HG02981 (cell line): Measurements from ENCODE around the gene KCNJ15.
A peak's percentile ranks its signal among the peaks of the same experiment; 100 is the strongest.
"Not testable (repeated sequence)": the region's sequence is repeated elsewhere in the genome, so short reads cannot be mapped to it uniquely, and the experiment has no call there.

Experiments used
- ATAC-seq: cut with Tn5 transposase; IDR thresholded peaks from one replicate; pipeline ENCODE4 v1.9.1; 2021; ENCODE audit warnings: mild to moderate bottlenecking, moderate library complexity; ENCODE audit not compliant: unreplicated experiment

Gene KCNJ15

GRCh38 chr21:38256599-38257302 is at the start of gene KCNJ15:
Gene KCNJ15, plus strand, starts transcription at chr21:38256991. Its CDS starts 42,271 bp downstream, at chr21:38299262.
- no peak for ATAC-seq

GRCh38 chr21:38208118-38208517 is 48.7 kb upstream of the KCNJ15 start:
- ATAC-seq: no peak

- ATAC-seq: no peak
Measured at GRCh38 chr21:38211321-38211720, 45.5 kb upstream of the KCNJ15 start.

- ATAC-seq: no peak
Measured at GRCh38 chr21:38212706-38213105, 44.1 kb upstream of the KCNJ15 start.

- ATAC-seq: no peak
Measured at GRCh38 chr21:38219049-38219628, 37.7 kb upstream of the KCNJ15 start.

- ATAC-seq: no peak
Measured at GRCh38 chr21:38220270-38220737, 36.5 kb upstream of the KCNJ15 start.

- peak; percentile 84 for ATAC-seq
Measured at GRCh38 chr21:38221594-38221993, 35.2 kb upstream of the KCNJ15 start.

GRCh38 chr21:38223893-38224540 is 32.8 kb upstream of the KCNJ15 start:
- no peak for ATAC-seq

GRCh38 chr21:38227401-38227800 is 29.4 kb upstream of the KCNJ15 start:
- no peak for ATAC-seq

- ATAC-seq: no peak
Measured at GRCh38 chr21:38228115-38228514, 28.7 kb upstream of the KCNJ15 start.

GRCh38 chr21:38228537-38228936 is 28.3 kb upstream of the KCNJ15 start:
- no peak for ATAC-seq

GRCh38 chr21:38229260-38229877 is 27.4 kb upstream of the KCNJ15 start:
- no peak for ATAC-seq

GRCh38 chr21:38234395-38235142 is 22.2 kb upstream of the KCNJ15 start:
- no peak for ATAC-seq

- not testable (repeated sequence) for ATAC-seq
Measured at GRCh38 chr21:38235251-38235650, 21.5 kb upstream of the KCNJ15 start.

- no peak for ATAC-seq
Measured at GRCh38 chr21:38236232-38236631, 20.6 kb upstream of the KCNJ15 start.

GRCh38 chr21:38239672-38240071 is 17.1 kb upstream of the KCNJ15 start:
- no peak for ATAC-seq

- ATAC-seq: no peak
Measured at GRCh38 chr21:38240129-38240528, 16.7 kb upstream of the KCNJ15 start.

GRCh38 chr21:38241029-38241740 is 15.6 kb upstream of the KCNJ15 start:
- no peak for ATAC-seq

- no peak for ATAC-seq
Measured at GRCh38 chr21:38242061-38242460, 14.7 kb upstream of the KCNJ15 start.

GRCh38 chr21:38243732-38244406 is 12.9 kb upstream of the KCNJ15 start:
- no peak for ATAC-seq
